Measurements from ENCODE around the gene RIMS1. TPM values are rescaled to one million over a fixed set of nuclear protein-coding genes. Genes with fewer than 3 reads are reported as not detected.

RIMS1 gene
- total and polyA plus RNA-seq, 2 donors (not counting 3 experiments of a cell fraction or from before 2014, with no cell fraction given): 0.15 TPM; not detected in 1

DNA sequence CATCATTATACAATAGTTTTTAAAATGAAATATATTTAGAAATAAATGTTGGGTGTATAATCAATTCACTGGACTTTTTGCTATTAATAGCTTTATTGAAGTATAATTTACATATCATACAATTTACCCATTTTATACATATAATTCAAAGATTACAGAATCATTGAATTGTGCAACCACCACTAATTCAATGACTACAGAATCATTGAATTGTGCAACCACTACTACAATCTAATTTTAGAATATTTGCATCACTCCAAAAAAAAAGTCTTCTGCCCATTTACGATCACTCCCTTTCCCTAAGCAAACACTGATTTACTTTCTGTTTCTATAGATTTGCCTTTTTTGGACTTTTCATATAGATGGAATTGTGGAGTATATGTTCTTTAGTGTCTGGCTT lies 35.1 kb upstream of the RIMS1 start:
- no peak overlapping the region for H3K4me3 ChIP-seq (replicated peaks in 1 of 3; ENCODE audit: insufficient read depth in 1 of 3, low read depth in 1 of 3, low read length in 3 of 3)
- DNase-seq (ENCODE audit: low read depth, low spot score): no peak
- dilution Hi-C loops (cut with MboI; ENCODE audit: extremely low pct_ligation_motif_present, low sequenced_read_pairs): no loop called here
- H3K27ac ChIP-seq (ENCODE audit: insufficient read depth, low read depth, low read length): no peak overlapping the region
- POLR2A ChIA-PET: no interaction called here
- no peak overlapping the region for H2AFZ ChIP-seq (ENCODE audit: low read depth, low read length)
- no peaks in the 10 kb centered on the region for H3K79me2 ChIP-seq (ENCODE audit: control insufficient read depth, insufficient read depth, low read length)
- no peaks in the 10 kb centered on the region for H4K20me1 ChIP-seq (replicated peaks; ENCODE audit: control insufficient read depth, extremely low read depth, insufficient read depth, low read length)
- BruUV-seq (replicated peaks): no TSS peak
- no peak overlapping the region for H3K9ac ChIP-seq (replicated peaks; ENCODE audit: extremely low read depth, insufficient read depth, low read length)
- no peaks in the 10 kb centered on the region for H3K4me1 ChIP-seq (ENCODE audit: control insufficient read depth, extremely low read depth, insufficient read depth, low read length)
- no peaks in the 10 kb centered on the region for H3K9me3 ChIP-seq (replicated peaks; ENCODE audit: control insufficient read depth, insufficient read depth, low read length)
- no peaks in the 10 kb centered on the region for H3K9me1 ChIP-seq (replicated peaks; ENCODE audit: control insufficient read depth, extremely low read depth, insufficient read depth, low read length)
- no peak for FAIRE-seq
- intact Hi-C loops (cut with micrococcal nuclease): no loop called here
- CTCF ChIA-PET: no interaction called here
- TF ChIP-seq JUN (IDR thresholded peaks at IDR 0.05; ENCODE audit: borderline replicate concordance, insufficient read depth, insufficient read length, low read depth) (no peak), MYC (IDR thresholded peaks at IDR 0.05; ENCODE audit: low read depth, low read length) (no peak), POLR2A (IDR thresholded peaks at IDR 0.05; ENCODE audit: low read depth, low read length) (no peak), POLR2AphosphoS5 (IDR thresholded peaks at IDR 0.05; ENCODE audit: insufficient read depth, low read depth, low read length) (no peak), EZH2 (IDR thresholded peaks at IDR 0.05; ENCODE audit: borderline replicate concordance, low read depth, low read length, severe bottlenecking) (no peak), GATA2 (IDR thresholded peaks at IDR 0.05; ENCODE audit: insufficient read depth, insufficient read length, low read depth, low read length) (no peak)
- TF ChIP-seq, protein P1, sequence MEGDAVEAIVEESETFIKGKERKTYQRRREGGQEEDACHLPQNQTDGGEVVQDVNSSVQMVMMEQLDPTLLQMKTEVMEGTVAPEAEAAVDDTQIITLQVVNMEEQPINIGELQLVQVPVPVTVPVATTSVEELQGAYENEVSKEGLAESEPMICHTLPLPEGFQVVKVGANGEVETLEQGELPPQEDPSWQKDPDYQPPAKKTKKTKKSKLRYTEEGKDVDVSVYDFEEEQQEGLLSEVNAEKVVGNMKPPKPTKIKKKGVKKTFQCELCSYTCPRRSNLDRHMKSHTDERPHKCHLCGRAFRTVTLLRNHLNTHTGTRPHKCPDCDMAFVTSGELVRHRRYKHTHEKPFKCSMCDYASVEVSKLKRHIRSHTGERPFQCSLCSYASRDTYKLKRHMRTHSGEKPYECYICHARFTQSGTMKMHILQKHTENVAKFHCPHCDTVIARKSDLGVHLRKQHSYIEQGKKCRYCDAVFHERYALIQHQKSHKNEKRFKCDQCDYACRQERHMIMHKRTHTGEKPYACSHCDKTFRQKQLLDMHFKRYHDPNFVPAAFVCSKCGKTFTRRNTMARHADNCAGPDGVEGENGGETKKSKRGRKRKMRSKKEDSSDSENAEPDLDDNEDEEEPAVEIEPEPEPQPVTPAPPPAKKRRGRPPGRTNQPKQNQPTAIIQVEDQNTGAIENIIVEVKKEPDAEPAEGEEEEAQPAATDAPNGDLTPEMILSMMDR (IDR thresholded peaks at IDR 0.05; ENCODE audit: extremely low read depth in 1 of 2, insufficient read depth in 1 of 2, low read depth in 1 of 2, low read length in 2 of 2): no peak
- H3K36me3 ChIP-seq (ENCODE audit: control insufficient read depth in 2 of 2, extremely low read depth in 1 of 2, insufficient read depth in 2 of 2, low read length in 2 of 2): no peaks in the 10 kb centered on the region
- H3K27me3 ChIP-seq (ENCODE audit: control insufficient read depth in 2 of 2, insufficient read depth in 2 of 2, low read length in 2 of 2): no peaks in the 10 kb centered on the region
- no peak overlapping the region for H3K4me2 ChIP-seq (ENCODE audit: insufficient read depth, low read length)

DNA sequence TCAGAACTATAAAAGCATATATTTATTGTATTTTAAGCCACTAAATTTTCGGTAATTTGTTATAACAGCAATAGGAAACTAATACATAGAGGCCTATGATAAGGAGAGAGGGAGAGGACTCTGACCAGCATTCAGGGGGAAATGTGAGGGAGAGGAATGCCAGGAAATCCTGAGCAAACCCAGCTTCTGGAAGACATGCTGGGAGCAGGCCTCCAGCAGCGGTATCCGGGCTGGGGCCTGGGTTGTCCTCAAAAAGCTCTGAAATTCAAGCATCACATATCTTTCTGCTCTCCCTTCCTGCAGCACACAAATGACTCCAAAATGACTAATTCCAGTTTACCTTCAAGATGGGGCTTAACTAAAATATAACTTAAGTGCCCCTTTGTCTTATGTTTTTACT lies 33.4 kb upstream of the RIMS1 start:
- CTCF ChIA-PET: no interaction called here

More for the DNA sequence above, 33.4 kb upstream of the RIMS1 start:
- H3K4me3 ChIP-seq (replicated peaks in 1 of 3; ENCODE audit: insufficient read depth in 1 of 3, low read depth in 1 of 3, low read length in 3 of 3): no peak overlapping the region
- no peaks in the 10 kb centered on the region for H3K79me2 ChIP-seq (ENCODE audit: control insufficient read depth, insufficient read depth, low read length)
- FAIRE-seq (no peak), DNase-seq (ENCODE audit: low read depth, low spot score) (no peak)
- H3K27ac ChIP-seq (ENCODE audit: insufficient read depth, low read depth, low read length): no peak overlapping the region
- intact Hi-C loops (cut with micrococcal nuclease): no loop called here
- no peaks in the 10 kb centered on the region for H4K20me1 ChIP-seq (replicated peaks; ENCODE audit: control insufficient read depth, extremely low read depth, insufficient read depth, low read length)
- no peaks in the 10 kb centered on the region for H3K4me1 ChIP-seq (ENCODE audit: control insufficient read depth, extremely low read depth, insufficient read depth, low read length)
- H3K9me1 ChIP-seq (replicated peaks; ENCODE audit: control insufficient read depth, extremely low read depth, insufficient read depth, low read length): no peaks in the 10 kb centered on the region
- dilution Hi-C loops (cut with MboI; ENCODE audit: extremely low pct_ligation_motif_present, low sequenced_read_pairs): no loop called here
- POLR2A ChIA-PET: no interaction called here
- H3K9me3 ChIP-seq (replicated peaks; ENCODE audit: control insufficient read depth, insufficient read depth, low read length): no peaks in the 10 kb centered on the region
- no peak overlapping the region for H3K9ac ChIP-seq (replicated peaks; ENCODE audit: extremely low read depth, insufficient read depth, low read length)
- TF ChIP-seq JUN (IDR thresholded peaks at IDR 0.05; ENCODE audit: borderline replicate concordance, insufficient read depth, insufficient read length, low read depth) (no peak), FOS (IDR thresholded peaks at IDR 0.05; ENCODE audit: borderline replicate concordance, insufficient read depth, low read length) (no peak), GATA2 (IDR thresholded peaks at IDR 0.05; ENCODE audit: insufficient read depth, insufficient read length, low read depth, low read length) (no peak), EZH2 (IDR thresholded peaks at IDR 0.05; ENCODE audit: borderline replicate concordance, low read depth, low read length, severe bottlenecking) (no peak), POLR2AphosphoS5 (IDR thresholded peaks at IDR 0.05; ENCODE audit: insufficient read depth, low read depth, low read length) (no peak), POLR2A (IDR thresholded peaks at IDR 0.05; ENCODE audit: low read depth, low read length) (no peak), MYC (IDR thresholded peaks at IDR 0.05; ENCODE audit: low read depth, low read length) (no peak)
- TF ChIP-seq, protein P1 (IDR thresholded peaks at IDR 0.05; ENCODE audit: extremely low read depth in 1 of 2, insufficient read depth in 1 of 2, low read depth in 1 of 2, low read length in 2 of 2): no peak
- TF ChIP-seq, protein P2, sequence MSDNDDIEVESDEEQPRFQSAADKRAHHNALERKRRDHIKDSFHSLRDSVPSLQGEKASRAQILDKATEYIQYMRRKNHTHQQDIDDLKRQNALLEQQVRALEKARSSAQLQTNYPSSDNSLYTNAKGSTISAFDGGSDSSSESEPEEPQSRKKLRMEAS (IDR thresholded peaks at IDR 0.05; ENCODE audit: insufficient read depth, insufficient read length): no peak
- H3K27me3 ChIP-seq (ENCODE audit: control insufficient read depth in 2 of 2, insufficient read depth in 2 of 2, low read length in 2 of 2): no peaks in the 10 kb centered on the region
- H3K4me2 ChIP-seq (ENCODE audit: insufficient read depth, low read length): no peak overlapping the region
- no peak overlapping the region for H2AFZ ChIP-seq (ENCODE audit: low read depth, low read length)
- no TSS peak for BruUV-seq (replicated peaks)
- no peaks in the 10 kb centered on the region for H3K36me3 ChIP-seq (ENCODE audit: control insufficient read depth in 2 of 2, extremely low read depth in 1 of 2, insufficient read depth in 2 of 2, low read length in 2 of 2)
